H1 (cell line): ENCODE results near the gene ASTN2. TPM values are rescaled to one million over a fixed set of nuclear protein-coding genes. Genes with fewer than 3 reads are reported as not detected.

ENCODE experiments used
- CTCF ChIA-PET: fragments of 300-600 bp; sonication (Branson Sonifier 250); formaldehyde crosslinking; loops from one replicate; lab custom pipeline; 2021; ENCODE audit not compliant: partially characterized antibody; lab: Charles Lee
- POLR2A ChIA-PET: fragments of 300-600 bp; sonication (Branson Sonifier 250); formaldehyde crosslinking; loops from one replicate; lab custom pipeline; 2021; ENCODE audit warnings: inconsistent platforms; ENCODE audit not compliant: partially characterized antibody; lab: Charles Lee
- DNase-seq, 2 experiments: peaks; one replicate each; pipeline versions ENCODE4 v3.0.0 to v3.0.0-alpha.2; 2010 to 2022; ENCODE audit warnings: low spot score in 2 of 2, low read depth in 1 of 2, mixed read lengths in 1 of 2
- FAIRE-seq: peaks from 2 replicates; lab custom pipeline; 2011; peaks lifted over from hg19 to GRCh38; lab: Jason Lieb, UNC
- H2AFZ ChIP-seq: 2 replicates; pipeline ENCODE4 v1.8.1; 2012; ENCODE audit warnings: low read length, inconsistent platforms
- H2AK5ac ChIP-seq: 2 replicates; pipeline ENCODE4 v1.6.1; 2013; ENCODE audit warnings: low read depth, low read length
- H2BK120ac ChIP-seq: replicated peaks from 2 replicates; pipeline ENCODE3; 2013; ENCODE audit warnings: low read depth, low read length, inconsistent platforms
- H2BK12ac ChIP-seq: 2 replicates; pipeline ENCODE4 v1.6.1; 2013; ENCODE audit warnings: low read depth, low read length
- H2BK15ac ChIP-seq: 2 replicates; pipeline ENCODE4 v1.6.1; 2013; ENCODE audit warnings: low read length
- H2BK20ac ChIP-seq: 2 replicates; pipeline ENCODE4 v1.6.1; 2013; ENCODE audit warnings: low read length
- H2BK5ac ChIP-seq: 2 replicates; pipeline ENCODE4 v1.6.1; 2013; ENCODE audit warnings: low read depth, low read length
- H3K14ac ChIP-seq: 2 replicates; pipeline ENCODE4 v1.6.1; 2013; ENCODE audit warnings: inconsistent platforms; ENCODE audit not compliant: insufficient read length
- H3K18ac ChIP-seq: 2 replicates; pipeline ENCODE4 v1.6.1; 2013; ENCODE audit warnings: low read length; ENCODE audit errors: extremely low read depth
- H3K23ac ChIP-seq: 2 replicates; pipeline ENCODE4 v1.6.1; 2013; ENCODE audit warnings: inconsistent platforms; ENCODE audit not compliant: insufficient read length
- H3K23me2 ChIP-seq: 2 replicates; pipeline ENCODE4 v1.6.1; 2013; ENCODE audit warnings: low read depth, low read length
- H3K27ac ChIP-seq: 2 replicates; pipeline ENCODE4 v1.6.1; 2011; ENCODE audit warnings: low read depth, low read length, inconsistent platforms
- H3K27me3 ChIP-seq, 4 experiments: replicated peaks in 1 of 4; 1 replicate in 1 of 4; 2 replicates in 3 of 4; pipeline versions ENCODE4 v1.6.1 to v1.8.1; 2011 to 2013; ENCODE audit warnings: low read length in 3 of 4, mild to moderate bottlenecking in 3 of 4, inconsistent platforms in 2 of 4, mixed read lengths in 2 of 4, moderate library complexity in 1 of 4; ENCODE audit not compliant: control insufficient read depth in 3 of 4, insufficient read depth in 3 of 4; ENCODE audit errors: extremely low read depth in 1 of 4
- H3K36me3 ChIP-seq, 4 experiments: 2 replicates each; pipeline versions ENCODE4 v1.6.1 to v1.8.1; 2011 to 2013; ENCODE audit warnings: mild to moderate bottlenecking in 4 of 4, low read length in 3 of 4, moderate library complexity in 2 of 4, control low read depth in 1 of 4, inconsistent platforms in 1 of 4; ENCODE audit not compliant: insufficient read depth in 4 of 4, control insufficient read depth in 2 of 4
- H3K4ac ChIP-seq: replicated peaks from 2 replicates; pipeline ENCODE3; 2013; ENCODE audit warnings: low read length, low read depth, mixed read lengths, inconsistent platforms; ENCODE audit not compliant: insufficient read length
- H3K4me1 ChIP-seq, 4 experiments: replicated peaks in 1 of 4; 1 replicate in 1 of 4; 2 replicates in 3 of 4; pipeline versions ENCODE4 v1.6.1 to v1.8.1; 2011 to 2013; ENCODE audit warnings: low read length in 3 of 4, inconsistent platforms in 2 of 4, mixed read lengths in 1 of 4; ENCODE audit not compliant: insufficient read depth in 4 of 4, control insufficient read depth in 3 of 4
- H3K4me2 ChIP-seq, 2 experiments: 2 replicates each; pipeline versions ENCODE4 v1.6.1 to v1.8.1; 2011 to 2013; ENCODE audit warnings: low read depth in 2 of 2, low read length in 2 of 2, control low read depth in 1 of 2, inconsistent platforms in 1 of 2, mild to moderate bottlenecking in 1 of 2; ENCODE audit not compliant: insufficient read depth in 1 of 2
- H3K4me3 ChIP-seq, 4 experiments: fragments of 200-600, 300-600 bp in 1 of 4; sonication (generic), shearing (Covaris generic), sonication (Bioruptor Twin) in 1 of 4; 2 replicates each; pipeline versions ENCODE4 v1.5.1 to v1.8.1; 2011 to 2016; ENCODE audit warnings: low read length in 4 of 4, low read depth in 3 of 4, control low read depth in 2 of 4, inconsistent platforms in 2 of 4, mild to moderate bottlenecking in 2 of 4, mixed read lengths in 1 of 4, moderate library complexity in 1 of 4; ENCODE audit not compliant: insufficient read depth in 2 of 4; ENCODE audit errors: extremely low read depth in 1 of 4
- H3K56ac ChIP-seq: replicated peaks from 2 replicates; pipeline ENCODE3; 2013; ENCODE audit warnings: low read depth, mild to moderate bottlenecking, mixed read lengths, low read length, inconsistent platforms; ENCODE audit not compliant: insufficient read length
- H3K79me1 ChIP-seq: 2 replicates; pipeline ENCODE4 v1.6.1; 2013; ENCODE audit warnings: low read depth, low read length, control low read depth
- H3K79me2 ChIP-seq, 2 experiments: 2 replicates each; pipeline versions ENCODE4 v1.6.1 to v1.8.1; 2012 to 2013; ENCODE audit warnings: low read length in 2 of 2, mild to moderate bottlenecking in 2 of 2, inconsistent platforms in 1 of 2; ENCODE audit not compliant: insufficient read depth in 2 of 2, control insufficient read depth in 1 of 2
- H3K9ac ChIP-seq, 4 experiments: replicated peaks in 1 of 4; 1 replicate in 1 of 4; 2 replicates in 3 of 4; pipeline versions ENCODE4 v1.6.1 to v1.8.1; 2011 to 2013; ENCODE audit warnings: low read depth in 3 of 4, low read length in 3 of 4, control low read depth in 2 of 4, mild to moderate bottlenecking in 2 of 4, moderate library complexity in 2 of 4, inconsistent platforms in 1 of 4; ENCODE audit errors: extremely low read depth in 1 of 4
- H3K9me3 ChIP-seq, 2 experiments: 2 replicates each; pipeline versions ENCODE4 v1.6.1 to v1.8.1; 2012 to 2013; ENCODE audit warnings: mild to moderate bottlenecking in 2 of 2, moderate library complexity in 2 of 2, control low read depth in 1 of 2, inconsistent platforms in 1 of 2, low read depth in 1 of 2, low read length in 1 of 2, mixed read lengths in 1 of 2; ENCODE audit not compliant: insufficient read depth in 2 of 2
- H4K20me1 ChIP-seq, 2 experiments: replicated peaks in 1 of 2; 2 replicates each; pipeline versions ENCODE3 to v1.8.1; 2011 to 2013; ENCODE audit warnings: inconsistent platforms in 2 of 2, low read length in 2 of 2, mild to moderate bottlenecking in 1 of 2; ENCODE audit not compliant: insufficient read depth in 2 of 2, control insufficient read depth in 1 of 2
- H4K5ac ChIP-seq: 2 replicates; pipeline ENCODE4 v1.6.1; 2013; ENCODE audit warnings: low read length, low read depth, mixed read lengths, inconsistent platforms; ENCODE audit not compliant: insufficient read length
- H4K8ac ChIP-seq: 2 replicates; pipeline ENCODE4 v1.8.0; 2013; ENCODE audit warnings: mild to moderate bottlenecking, moderate library complexity, low read length, inconsistent platforms; ENCODE audit not compliant: insufficient read depth; ENCODE audit errors: extremely low read depth
- H4K91ac ChIP-seq: replicated peaks from 2 replicates; pipeline ENCODE3; 2013; ENCODE audit warnings: low read length, mixed read lengths, inconsistent platforms; ENCODE audit not compliant: insufficient read length
- BRCA1 ChIP-seq: IDR thresholded peaks from 2 replicates; pipeline ENCODE4 v1.6.1; 2012; ENCODE audit warnings: low read depth, low read length, improper control_type of control experiment
- CHD1 ChIP-seq: IDR thresholded peaks from 2 replicates; pipeline ENCODE4 v1.6.1; 2012; ENCODE audit warnings: low read depth, low read length, improper control_type of control experiment
- JUND ChIP-seq: IDR thresholded peaks from 2 replicates; pipeline ENCODE4 v1.6.1; 2011; ENCODE audit warnings: mild to moderate bottlenecking, improper control_type of control experiment, low read length
- KDM1A ChIP-seq: fragments of 200-600, 300-600 bp; sonication (generic); IDR thresholded peaks from 2 replicates; pipeline ENCODE4 v1.7.1; 2016; ENCODE audit warnings: mild to moderate bottlenecking, low read length, borderline replicate concordance
- NRF1 ChIP-seq: IDR thresholded peaks from 2 replicates; pipeline ENCODE4 v1.6.1; 2011; ENCODE audit warnings: mild to moderate bottlenecking, low read depth, low read length, improper control_type of control experiment
- POU5F1 ChIP-seq: IDR thresholded peaks from 2 replicates; pipeline ENCODE4 v1.6.1; 2011; ENCODE audit warnings: low read depth, mild to moderate bottlenecking, low read length, moderate library complexity
- RFX5 ChIP-seq: IDR thresholded peaks from 2 replicates; pipeline ENCODE4 v1.6.1; 2011; ENCODE audit warnings: low read depth, low read length, improper control_type of control experiment, borderline replicate concordance
- SP4 ChIP-seq: IDR thresholded peaks from 2 replicates; pipeline ENCODE4 v1.6.1; 2012; ENCODE audit warnings: low read length, inconsistent platforms
- TAF1 ChIP-seq: IDR thresholded peaks from 2 replicates; pipeline ENCODE4 v1.6.1; 2011; ENCODE audit warnings: mild to moderate bottlenecking, low read depth, low read length
- WGBS, 2 experiments: shearing (Covaris generic) in 1 of 2; methylation state at CpG; one replicate each; pipeline versions ENCODE4 v1.1.6 to v1.1.7; 2013 to 2015; ENCODE audit warnings: low lambda C conversion rate in 2 of 2, mixed read lengths in 2 of 2, inconsistent platforms in 1 of 2, low coverage in 1 of 2, missing lambda C conversion rate in 1 of 2; ENCODE audit not compliant: insufficient replicate concordance in 2 of 2, insufficient coverage in 1 of 2, insufficient read length in 1 of 2; ENCODE audit errors: extremely low coverage in 1 of 2, missing lambda C conversion rate in 1 of 2; 5-methylcytosine and 5-hydroxymethylcytosine counted together
- polyA plus RNA-seq, 7 experiments: library from polyadenylated mRNA; depleted of rRNA in 3 of 7; stranded (reverse) in 5 of 7; unstranded in 2 of 7; fragments of >200 nt in 5 of 7; fragments of 200-250 nt in 2 of 7; gene quantifications; 1 replicate in 5 of 7; 2 replicates in 1 of 7; 4 replicates in 1 of 7; pipeline versions ENCODE4 v1.2.1 to v1.2.3, GENCODE V29; 2011 to 2013; ENCODE audit warnings: missing spikeins in 2 of 7, mixed read lengths in 2 of 7
- total RNA-seq: library from RNA; stranded (reverse); fragmentation: NEBNext Ultra II Directional; extraction: Animal tissue kit (Norgen Biotek cat#: 25700); gene quantifications from 2 replicates; pipeline ENCODE4 v1.2.1, GENCODE V29; 2021
- TF ChIP-seq, protein P1 (sequence below), 3 experiments: IDR thresholded peaks; 1 replicate in 2 of 3; 2 replicates in 1 of 3; pipeline versions ENCODE4 v1.5.1 to v1.6.1; 2011; ENCODE audit warnings: low read length in 3 of 3, mild to moderate bottlenecking in 3 of 3, inconsistent platforms in 2 of 3, low read depth in 1 of 3, moderate library complexity in 1 of 3; ENCODE audit not compliant: insufficient read depth in 1 of 3; ENCODE audit errors: control extremely low read depth in 1 of 3

ASTN2 gene
- total and polyA plus RNA-seq, 2 of the 8 experiments (the other 6 are each of a cell fraction or from before 2014, with no cell fraction given): 8.2 to 13.7 TPM

DNA sequence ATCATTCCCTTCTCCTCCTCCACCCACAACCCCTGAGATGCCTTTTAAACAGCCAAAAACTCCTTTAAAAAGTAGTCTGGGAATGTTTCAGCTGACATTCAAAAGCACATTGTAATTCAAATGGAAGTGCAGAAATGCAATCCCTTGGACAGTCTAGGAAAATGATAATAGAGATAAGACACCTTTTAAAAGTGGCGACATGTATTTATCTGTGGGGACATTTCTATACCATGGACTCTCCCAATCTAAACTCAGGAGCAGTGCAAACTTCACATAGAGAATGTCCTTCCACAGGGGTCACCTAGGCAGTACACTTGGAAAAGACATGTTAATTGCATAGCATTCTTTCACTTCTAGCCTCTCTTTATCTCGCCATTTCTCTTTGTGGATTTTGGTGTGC lies 694.7 kb downstream of the ASTN2 start:
- no peak for TF ChIP-seq JUND
- TF ChIP-seq KDM1A: no peak
- TF ChIP-seq POU5F1: no peak
- TF ChIP-seq, protein P1, sequence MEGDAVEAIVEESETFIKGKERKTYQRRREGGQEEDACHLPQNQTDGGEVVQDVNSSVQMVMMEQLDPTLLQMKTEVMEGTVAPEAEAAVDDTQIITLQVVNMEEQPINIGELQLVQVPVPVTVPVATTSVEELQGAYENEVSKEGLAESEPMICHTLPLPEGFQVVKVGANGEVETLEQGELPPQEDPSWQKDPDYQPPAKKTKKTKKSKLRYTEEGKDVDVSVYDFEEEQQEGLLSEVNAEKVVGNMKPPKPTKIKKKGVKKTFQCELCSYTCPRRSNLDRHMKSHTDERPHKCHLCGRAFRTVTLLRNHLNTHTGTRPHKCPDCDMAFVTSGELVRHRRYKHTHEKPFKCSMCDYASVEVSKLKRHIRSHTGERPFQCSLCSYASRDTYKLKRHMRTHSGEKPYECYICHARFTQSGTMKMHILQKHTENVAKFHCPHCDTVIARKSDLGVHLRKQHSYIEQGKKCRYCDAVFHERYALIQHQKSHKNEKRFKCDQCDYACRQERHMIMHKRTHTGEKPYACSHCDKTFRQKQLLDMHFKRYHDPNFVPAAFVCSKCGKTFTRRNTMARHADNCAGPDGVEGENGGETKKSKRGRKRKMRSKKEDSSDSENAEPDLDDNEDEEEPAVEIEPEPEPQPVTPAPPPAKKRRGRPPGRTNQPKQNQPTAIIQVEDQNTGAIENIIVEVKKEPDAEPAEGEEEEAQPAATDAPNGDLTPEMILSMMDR (IDR thresholded peaks at IDR 0.05; ENCODE audit: control extremely low read depth in 1 of 3, insufficient read depth in 1 of 3, low read depth in 1 of 3, low read length in 3 of 3): no peak
- no peak for TF ChIP-seq NRF1
- no peak for TF ChIP-seq TAF1
- no peak for TF ChIP-seq BRCA1
- no peak for TF ChIP-seq RFX5
- TF ChIP-seq SP4: no peak
- TF ChIP-seq CHD1: no peak
- Histone ChIP-seq H3K56ac (no peak overlapping the region), H3K4ac (no peak overlapping the region), H3K4me1 (peaks cover 0 to 7% (median 2%) of the 10 kb centered on the region in 4 experiments; a peak in 2 of 7 replicates), H3K4me3 (no peak overlapping the region; a peak in 1 of 8 replicates), H3K36me3 (no peaks in the 10 kb centered on the region), H3K79me1 (no peaks in the 10 kb centered on the region), H2BK15ac (no peak overlapping the region), H3K23me2 (no peaks in the 10 kb centered on the region), H3K9ac (no peak overlapping the region), H4K5ac (no peak overlapping the region), H2BK5ac (no peak overlapping the region), H2BK12ac (no peak overlapping the region; the same call in 1 of the 2 replicates), H2AK5ac (no peak overlapping the region), H3K14ac (no peak overlapping the region), H3K4me2 (no peak overlapping the region), H4K91ac (no peak overlapping the region), H4K20me1 (no peaks in the 10 kb centered on the region), H2BK20ac (no peak overlapping the region), H2AFZ (no peak overlapping the region), H3K23ac (no peak overlapping the region), H3K27me3 (no peaks in the 10 kb centered on the region), H2BK120ac (no peak overlapping the region), H4K8ac (no peak overlapping the region), H3K9me3 (no peaks in the 10 kb centered on the region), H3K18ac (no peak overlapping the region), H3K27ac (no peak overlapping the region), H3K79me2 (no peaks in the 10 kb centered on the region)
- 49% methylated on average over 2 of the region's 2 CpGs; no CpG with 5 or more reads in 1 of the 2 experiments for whole genome bisulfite sequencing, 2 experiments
- POLR2A ChIA-PET: no interaction called here
- CTCF ChIA-PET: interaction anchor here (0.5 to 3.9 kb wide), 6 partner anchors 9 to 388 kb away, joined by 3 to 19 read pairs (median 3); no protein-coding TSS in a partner anchor
- FAIRE-seq: no peak
- no peak for DNase-seq
